OCI-LY1 (cell line): ENCODE data around the gene MAP4.

Experiments
- H2AFZ ChIP-seq: fragments of 200-600 bp; sonication (generic), shearing (Covaris generic); 2 replicates; pipeline ENCODE4 v1.6.0; 2014; ENCODE audit warnings: antibody characterized with exemption, mild to moderate bottlenecking, low read length
- H3F3A ChIP-seq: fragments of 200-600 bp; sonication (generic), shearing (Covaris generic); 2 replicates; pipeline ENCODE4 v1.6.0; 2014; ENCODE audit warnings: mild to moderate bottlenecking, antibody characterized with exemption, low read length, moderate library complexity; ENCODE audit not compliant: insufficient read depth
- H3K27ac ChIP-seq: fragments of 200-600 bp; sonication (generic); 2 replicates; pipeline ENCODE4 v1.5.1; 2014; ENCODE audit warnings: low read length, mixed run types, mild to moderate bottlenecking, low read depth; ENCODE audit not compliant: poor library complexity, severe bottlenecking
- H3K27me3 ChIP-seq: fragments of 200-600 bp; sonication (generic); 2 replicates; pipeline ENCODE4 v1.6.0; 2014; ENCODE audit warnings: antibody characterized with exemption, mild to moderate bottlenecking, low read length, moderate library complexity; ENCODE audit not compliant: insufficient read depth
- H3K36me3 ChIP-seq: fragments of 200-600 bp; sonication (generic); 2 replicates; pipeline ENCODE4 v1.6.1; 2014; ENCODE audit warnings: mild to moderate bottlenecking, antibody characterized with exemption, low read length, moderate library complexity, mixed read lengths; ENCODE audit not compliant: insufficient read depth
- H3K4me1 ChIP-seq: fragments of 200-600 bp; sonication (generic); 2 replicates; pipeline ENCODE4 v1.5.1; 2014; ENCODE audit warnings: mild to moderate bottlenecking, low read length, moderate library complexity; ENCODE audit not compliant: insufficient read depth, severe bottlenecking
- H3K4me2 ChIP-seq: fragments of 200-600 bp; sonication (generic), shearing (Covaris generic); 2 replicates; pipeline ENCODE4 v1.6.1; 2014; ENCODE audit warnings: low read length
- H3K4me3 ChIP-seq: fragments of 200-600 bp; sonication (generic); 2 replicates; pipeline ENCODE4 v1.5.1; 2014; ENCODE audit warnings: low read length, low read depth, mild to moderate bottlenecking, mixed read lengths; ENCODE audit not compliant: poor library complexity, severe bottlenecking
- H3K79me2 ChIP-seq: fragments of 200-600 bp; shearing (Covaris generic); 2 replicates; pipeline ENCODE4 v1.6.1; 2016; ENCODE audit warnings: mixed run types, low read length, mixed read lengths; ENCODE audit not compliant: insufficient read depth
- H3K9ac ChIP-seq: fragments of 200-600 bp; sonication (generic), shearing (Covaris generic); 2 replicates; pipeline ENCODE4 v1.6.1; 2014; ENCODE audit warnings: mild to moderate bottlenecking, low read length, mixed read lengths
- H3K9me2 ChIP-seq: fragments of 200-600 bp; sonication (generic), shearing (Covaris generic); 2 replicates; pipeline ENCODE4 v1.6.1; 2014; ENCODE audit warnings: low read depth, mild to moderate bottlenecking, low read length, mixed read lengths
- H3K9me3 ChIP-seq: fragments of 200-600 bp; shearing (Covaris generic); 2 replicates; pipeline ENCODE4 v1.6.1; 2014; ENCODE audit warnings: low read length, mixed read lengths
- H4K20me1 ChIP-seq: fragments of 200-600 bp; sonication (generic), shearing (Covaris generic); 2 replicates; pipeline ENCODE4 v1.6.0; 2016; ENCODE audit warnings: mild to moderate bottlenecking, low read length; ENCODE audit not compliant: insufficient read depth
- EZH2 ChIP-seq: fragments of 200-600 bp; sonication (generic), shearing (Covaris generic); IDR thresholded peaks from 2 replicates; pipeline ENCODE4 v1.8.0; 2017; ENCODE audit warnings: borderline replicate concordance, mixed run types, mild to moderate bottlenecking, antibody characterized with exemption, low read length, moderate library complexity, mixed read lengths
- TF ChIP-seq, protein P1 (sequence below): fragments of 200-600 bp; sonication (generic), shearing (Covaris generic); IDR thresholded peaks from 2 replicates; pipeline ENCODE4 v1.5.1; 2017; ENCODE audit warnings: mild to moderate bottlenecking, antibody characterized with exemption, low read length, moderate library complexity, mixed read lengths

MAP4 gene

DNA sequence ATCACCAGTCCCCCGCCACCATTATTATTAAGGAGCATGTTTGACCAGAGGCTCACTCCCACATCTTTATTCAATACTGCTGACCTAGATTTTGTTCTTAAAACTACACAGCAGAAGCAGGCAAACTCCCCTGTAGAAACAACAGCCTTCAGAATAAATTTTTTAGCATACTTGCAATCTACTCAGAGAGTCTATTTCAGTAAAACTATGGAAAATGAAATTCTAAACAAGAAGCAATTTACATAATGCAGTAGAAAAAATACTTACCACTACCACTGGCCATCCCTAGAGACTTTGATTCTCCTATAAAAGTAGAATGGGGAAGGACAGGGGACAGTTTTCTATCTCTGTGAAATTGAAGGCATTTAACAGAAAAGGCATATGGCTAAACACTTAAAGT is 76.0 kb downstream of the MAP4 start:
- Histone ChIP-seq H3K9me3 (no peaks in the 10 kb centered on the region), H3K27me3 (no peaks in the 10 kb centered on the region), H3K4me1 (peaks cover 4% of the 10 kb centered on the region), H3K36me3 (no peaks in the 10 kb centered on the region), H3F3A (no peaks in the 10 kb centered on the region; the same call in 1 of the 2 replicates), H4K20me1 (no peaks in the 10 kb centered on the region), H3K9ac (no peak overlapping the region), H3K9me2 (no peaks in the 10 kb centered on the region), H2AFZ (no peak overlapping the region), H3K27ac (no peak overlapping the region), H3K4me3 (no peak overlapping the region), H3K79me2 (no peaks in the 10 kb centered on the region), H3K4me2 (no peak overlapping the region)
- TF ChIP-seq, protein P1, sequence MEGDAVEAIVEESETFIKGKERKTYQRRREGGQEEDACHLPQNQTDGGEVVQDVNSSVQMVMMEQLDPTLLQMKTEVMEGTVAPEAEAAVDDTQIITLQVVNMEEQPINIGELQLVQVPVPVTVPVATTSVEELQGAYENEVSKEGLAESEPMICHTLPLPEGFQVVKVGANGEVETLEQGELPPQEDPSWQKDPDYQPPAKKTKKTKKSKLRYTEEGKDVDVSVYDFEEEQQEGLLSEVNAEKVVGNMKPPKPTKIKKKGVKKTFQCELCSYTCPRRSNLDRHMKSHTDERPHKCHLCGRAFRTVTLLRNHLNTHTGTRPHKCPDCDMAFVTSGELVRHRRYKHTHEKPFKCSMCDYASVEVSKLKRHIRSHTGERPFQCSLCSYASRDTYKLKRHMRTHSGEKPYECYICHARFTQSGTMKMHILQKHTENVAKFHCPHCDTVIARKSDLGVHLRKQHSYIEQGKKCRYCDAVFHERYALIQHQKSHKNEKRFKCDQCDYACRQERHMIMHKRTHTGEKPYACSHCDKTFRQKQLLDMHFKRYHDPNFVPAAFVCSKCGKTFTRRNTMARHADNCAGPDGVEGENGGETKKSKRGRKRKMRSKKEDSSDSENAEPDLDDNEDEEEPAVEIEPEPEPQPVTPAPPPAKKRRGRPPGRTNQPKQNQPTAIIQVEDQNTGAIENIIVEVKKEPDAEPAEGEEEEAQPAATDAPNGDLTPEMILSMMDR: no peak
- no peak for TF ChIP-seq EZH2

DNA sequence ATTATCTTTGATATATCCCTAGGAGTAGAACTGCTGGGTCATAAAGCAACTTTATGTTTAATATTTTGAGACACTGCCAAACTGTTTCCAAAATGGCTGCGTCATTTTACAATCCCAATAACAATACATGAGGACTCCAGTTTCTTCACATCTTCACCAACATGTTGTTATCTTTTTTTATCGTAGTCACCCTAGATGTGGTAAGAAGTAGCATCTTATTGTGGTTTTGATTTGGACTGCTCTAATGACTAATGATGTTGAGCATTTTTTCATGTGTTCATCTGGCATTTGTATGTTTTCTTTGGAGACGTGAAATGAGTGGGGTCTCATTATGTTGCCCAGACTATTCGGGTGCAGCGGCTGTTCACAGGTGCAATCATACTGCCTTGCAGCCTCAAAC is 83.8 kb downstream of the MAP4 start:
- Histone ChIP-seq H3K9me2 (no peaks in the 10 kb centered on the region), H3K27ac (peak overlapping the region; percentile 23), H3K4me3 (no peak overlapping the region), H3K4me1 (peaks cover 14% of the 10 kb centered on the region), H4K20me1 (no peaks in the 10 kb centered on the region), H3K4me2 (no peak overlapping the region), H2AFZ (no peak overlapping the region), H3K79me2 (no peaks in the 10 kb centered on the region), H3K27me3 (no peaks in the 10 kb centered on the region), H3K9ac (no peak overlapping the region), H3K9me3 (no peaks in the 10 kb centered on the region), H3K36me3 (peaks cover 9% of the 10 kb centered on the region; the same call in 1 of the 2 replicates), H3F3A (no peaks in the 10 kb centered on the region; the same call in 1 of the 2 replicates)
- TF ChIP-seq, protein P1: no peak
- no peak for TF ChIP-seq EZH2

DNA sequence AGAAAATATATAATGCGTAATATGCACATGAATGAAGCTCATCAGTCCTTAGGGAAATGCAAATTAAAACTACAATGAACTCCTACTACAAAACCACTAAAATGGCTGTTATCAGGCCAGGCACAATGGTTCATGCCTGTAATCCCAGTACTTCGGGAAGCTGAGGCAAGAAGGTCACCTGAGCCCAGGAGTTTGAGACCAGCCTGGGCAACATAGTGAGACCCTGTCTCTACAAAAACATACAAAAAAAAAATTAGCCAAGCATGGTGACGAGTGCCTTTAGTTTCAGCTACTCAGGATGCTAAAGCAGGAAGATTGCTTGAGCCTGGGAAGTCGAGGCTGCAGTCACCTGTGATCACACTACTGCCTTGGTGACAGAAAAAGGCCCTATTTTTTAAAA is 85.2 kb downstream of the MAP4 start:
- Histone ChIP-seq H4K20me1 (no peaks in the 10 kb centered on the region), H3K79me2 (no peaks in the 10 kb centered on the region), H3K9me2 (no peaks in the 10 kb centered on the region), H3K36me3 (peaks cover 21% of the 10 kb centered on the region), H3K27me3 (no peaks in the 10 kb centered on the region), H3K9me3 (no peaks in the 10 kb centered on the region), H3K9ac (no peak overlapping the region), H3K4me1 (peaks cover 14% of the 10 kb centered on the region), H3K4me3 (no peak overlapping the region), H2AFZ (no peak overlapping the region), H3F3A (no peaks in the 10 kb centered on the region), H3K4me2 (no peak overlapping the region), H3K27ac (no peak overlapping the region)
- no peak for TF ChIP-seq EZH2
- TF ChIP-seq, protein P1: no peak
